GM10266 (cell line): ENCODE measurements around the gene AP1M2.

ENCODE experiments used
- DNase-seq: peaks from one replicate; pipeline ENCODE4 v3.0.0; 2012; ENCODE audit errors: extremely low spot score
- TF ChIP-seq, protein P1 (sequence below): IDR thresholded peaks from 2 replicates; pipeline ENCODE4 v1.5.1; 2012; ENCODE audit warnings: mild to moderate bottlenecking, low read depth; ENCODE audit not compliant: control insufficient read depth, insufficient read depth; ENCODE audit errors: missing control alignments

AP1M2 gene

DNA sequence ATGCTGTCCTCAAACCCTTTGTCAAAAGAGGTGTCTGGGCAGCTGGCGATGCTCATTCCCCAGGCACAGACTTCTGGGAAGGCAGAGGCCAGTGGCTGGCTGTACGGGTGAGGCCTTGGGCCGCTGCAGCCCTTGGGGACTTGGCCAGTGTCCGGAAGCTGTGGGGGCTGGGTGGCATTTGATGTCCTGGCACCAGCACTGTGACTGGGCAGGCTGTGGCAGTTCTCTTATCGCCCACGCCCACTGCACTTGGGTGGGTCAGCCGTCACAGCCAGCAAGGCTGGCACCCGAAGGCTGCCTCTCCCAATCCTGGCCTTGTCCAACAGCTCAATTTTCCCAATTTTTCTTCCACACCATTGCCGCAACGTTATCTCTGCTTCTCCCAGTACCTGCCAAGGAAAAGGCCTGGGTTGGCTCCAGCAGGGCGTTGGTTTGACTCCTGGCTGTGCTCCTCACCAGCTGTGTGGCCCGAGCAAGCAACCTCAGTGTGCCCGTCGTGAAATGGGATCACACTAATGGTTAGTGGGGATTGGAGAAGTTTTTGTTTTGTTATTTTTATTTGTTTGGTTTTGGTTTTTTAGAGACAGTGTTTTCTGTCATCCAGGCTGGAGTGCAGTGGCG, 25.5 kb upstream of the AP1M2 start:
- no peak for DNase-seq
- TF ChIP-seq, protein P1, sequence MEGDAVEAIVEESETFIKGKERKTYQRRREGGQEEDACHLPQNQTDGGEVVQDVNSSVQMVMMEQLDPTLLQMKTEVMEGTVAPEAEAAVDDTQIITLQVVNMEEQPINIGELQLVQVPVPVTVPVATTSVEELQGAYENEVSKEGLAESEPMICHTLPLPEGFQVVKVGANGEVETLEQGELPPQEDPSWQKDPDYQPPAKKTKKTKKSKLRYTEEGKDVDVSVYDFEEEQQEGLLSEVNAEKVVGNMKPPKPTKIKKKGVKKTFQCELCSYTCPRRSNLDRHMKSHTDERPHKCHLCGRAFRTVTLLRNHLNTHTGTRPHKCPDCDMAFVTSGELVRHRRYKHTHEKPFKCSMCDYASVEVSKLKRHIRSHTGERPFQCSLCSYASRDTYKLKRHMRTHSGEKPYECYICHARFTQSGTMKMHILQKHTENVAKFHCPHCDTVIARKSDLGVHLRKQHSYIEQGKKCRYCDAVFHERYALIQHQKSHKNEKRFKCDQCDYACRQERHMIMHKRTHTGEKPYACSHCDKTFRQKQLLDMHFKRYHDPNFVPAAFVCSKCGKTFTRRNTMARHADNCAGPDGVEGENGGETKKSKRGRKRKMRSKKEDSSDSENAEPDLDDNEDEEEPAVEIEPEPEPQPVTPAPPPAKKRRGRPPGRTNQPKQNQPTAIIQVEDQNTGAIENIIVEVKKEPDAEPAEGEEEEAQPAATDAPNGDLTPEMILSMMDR = no peak

DNA sequence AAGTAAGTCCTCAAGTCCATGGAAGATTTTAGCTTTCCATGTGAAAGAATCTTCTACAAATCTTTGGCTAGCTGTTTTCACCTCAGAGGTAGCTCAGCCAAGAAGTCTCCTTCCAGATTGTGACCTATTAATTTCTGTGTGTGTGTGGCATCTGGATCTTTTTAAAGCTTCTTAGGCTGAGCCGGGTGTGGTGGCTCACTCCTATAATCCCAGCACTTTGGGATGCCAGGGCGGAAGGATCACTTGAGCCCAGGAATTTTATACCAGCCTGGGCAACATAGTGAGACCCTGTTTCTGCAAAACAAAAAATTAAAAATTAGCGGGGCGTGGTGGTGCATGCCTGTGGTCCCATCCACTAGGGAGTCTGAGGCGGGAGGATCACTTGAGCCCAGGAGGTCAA, 24.8 kb upstream of the AP1M2 start:
- TF ChIP-seq, protein P1 = no peak
- DNase-seq = no peak

DNA sequence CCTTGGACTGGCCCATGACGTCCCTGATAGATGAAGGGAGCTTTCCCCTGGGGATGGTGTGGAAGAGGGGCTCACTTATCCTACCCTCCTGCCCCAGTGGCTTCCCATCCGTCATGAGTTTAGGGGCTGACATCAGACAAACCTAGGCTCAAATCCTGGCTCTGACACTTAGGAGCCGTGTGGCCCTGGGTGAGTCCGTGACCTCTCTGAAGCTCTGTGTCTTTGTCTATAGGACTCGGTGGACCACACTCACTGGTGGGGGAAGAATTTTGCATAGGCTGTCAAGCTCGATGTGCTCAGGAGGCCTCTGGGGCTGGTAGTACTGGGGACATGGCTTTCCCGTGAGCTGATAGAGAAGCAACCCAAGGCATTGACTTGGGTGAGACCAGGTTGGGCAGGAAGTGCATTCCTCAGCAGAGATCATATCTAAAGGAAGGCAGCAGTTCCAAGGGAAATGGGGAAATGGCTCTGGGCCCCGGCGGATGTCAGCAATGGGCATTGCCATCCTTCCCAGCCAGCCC, 17.4 kb upstream of the AP1M2 start:
- DNase-seq = peak; percentile 62
- TF ChIP-seq, protein P1 = no peak

DNA sequence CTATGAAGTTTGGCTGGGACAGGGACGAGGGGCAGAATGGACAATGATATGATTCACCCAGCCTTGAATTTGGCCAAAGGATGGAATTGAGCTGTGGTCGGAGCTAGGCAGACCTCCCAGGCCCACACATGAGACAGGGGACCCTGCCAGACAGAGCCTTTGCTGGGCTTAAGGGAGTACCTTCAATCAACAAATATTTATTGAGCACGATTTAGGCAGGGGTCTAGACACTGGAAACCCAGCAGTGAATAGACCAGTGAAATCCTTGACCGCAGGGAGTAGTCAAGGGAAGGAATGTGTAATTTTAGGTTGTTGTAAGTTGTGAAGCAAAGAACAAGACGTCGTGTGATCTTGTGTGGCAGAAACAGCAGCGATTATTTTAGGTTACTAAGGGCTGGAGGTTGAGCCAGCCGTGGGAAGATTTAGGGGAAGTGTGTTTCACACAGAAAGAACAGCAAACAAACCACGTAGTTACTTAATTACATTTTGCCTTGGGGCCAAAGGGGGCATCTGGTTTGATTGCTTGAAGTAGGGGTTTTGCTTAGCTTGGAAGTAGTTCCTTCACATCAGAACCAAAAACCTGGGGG, 16.9 kb upstream of the AP1M2 start:
- DNase-seq = peak; percentile 67
- TF ChIP-seq, protein P1 = no peak

DNA sequence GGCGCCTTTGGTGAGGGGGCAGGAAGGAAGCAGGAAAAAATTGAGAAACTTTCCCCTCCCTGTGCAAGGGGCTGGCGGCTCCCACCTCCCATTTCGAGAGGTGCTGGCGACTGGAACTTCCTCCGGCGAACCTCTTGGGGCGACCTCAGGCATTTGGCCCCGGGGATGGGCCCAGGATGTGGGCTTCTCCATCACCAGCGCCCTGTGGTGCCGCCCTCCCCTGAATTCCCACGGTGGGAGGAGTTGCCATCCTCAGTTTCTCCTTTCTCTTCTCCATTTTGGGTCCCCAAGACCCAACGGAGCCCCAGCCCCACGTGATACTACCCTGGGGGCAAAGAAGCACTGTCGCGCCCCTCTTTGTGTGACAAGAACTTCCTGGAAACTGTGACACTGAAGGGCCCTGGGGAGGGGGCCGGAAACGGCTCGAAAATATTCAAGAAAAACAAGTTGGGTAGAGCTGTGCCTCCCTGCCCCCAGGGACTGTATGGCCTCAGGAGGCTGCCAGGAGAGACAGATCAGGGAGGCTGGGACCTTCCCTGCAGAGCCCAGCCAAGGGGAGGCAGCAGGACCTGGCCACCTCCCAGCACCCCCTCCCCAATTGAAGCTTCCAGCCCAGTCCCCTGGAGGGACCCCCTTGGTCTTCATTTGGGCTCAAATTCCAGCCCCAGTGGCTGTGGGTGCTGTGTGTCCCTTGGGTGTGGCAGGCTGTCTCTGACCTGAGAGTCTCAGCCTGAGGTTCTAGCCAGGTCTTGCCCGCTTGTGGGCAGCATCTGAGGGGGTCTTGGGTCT, 16.2 kb upstream of the AP1M2 start:
- DNase-seq = peak; percentile 78
- TF ChIP-seq, protein P1 = no peak

DNA sequence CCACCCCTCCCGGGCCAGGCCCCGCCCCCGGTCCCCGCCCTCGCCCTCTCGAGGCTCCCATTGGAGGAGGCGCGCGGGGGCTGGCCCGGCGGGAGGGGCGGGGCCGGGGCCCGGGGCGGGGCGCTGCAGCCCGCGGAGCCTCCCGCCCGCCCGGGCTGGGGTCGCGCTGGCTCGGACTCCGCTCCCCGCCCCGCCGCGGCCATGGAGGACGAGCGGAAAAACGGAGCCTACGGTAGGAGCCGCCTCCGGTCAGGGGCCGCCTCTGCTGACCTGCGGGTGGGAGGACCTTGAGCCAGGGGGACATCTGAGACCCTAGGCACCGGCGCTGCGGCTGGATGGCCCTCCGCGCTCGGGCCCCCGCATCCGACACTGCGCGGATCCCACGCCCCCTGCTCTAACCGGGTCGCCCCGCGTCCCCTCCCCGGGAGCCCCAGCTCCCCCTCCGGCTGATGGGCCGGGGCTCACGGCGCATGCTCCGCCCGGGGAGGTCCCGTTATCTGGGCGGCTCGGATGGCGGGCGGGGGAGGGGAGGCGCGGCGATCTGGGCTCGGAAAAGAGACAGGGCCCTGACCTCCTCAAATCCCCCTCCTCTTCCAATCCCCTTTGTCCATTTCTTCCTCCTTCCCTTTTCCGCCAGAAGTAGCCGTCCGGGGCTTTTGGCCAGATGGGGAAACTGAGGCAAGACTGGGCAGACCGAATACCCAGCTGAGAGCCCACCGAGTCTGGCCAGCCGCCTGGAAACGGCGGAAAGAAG, 15.4 kb upstream of the AP1M2 start:
- peak; percentile 98 for DNase-seq
- TF ChIP-seq, protein P1 = no peak

DNA sequence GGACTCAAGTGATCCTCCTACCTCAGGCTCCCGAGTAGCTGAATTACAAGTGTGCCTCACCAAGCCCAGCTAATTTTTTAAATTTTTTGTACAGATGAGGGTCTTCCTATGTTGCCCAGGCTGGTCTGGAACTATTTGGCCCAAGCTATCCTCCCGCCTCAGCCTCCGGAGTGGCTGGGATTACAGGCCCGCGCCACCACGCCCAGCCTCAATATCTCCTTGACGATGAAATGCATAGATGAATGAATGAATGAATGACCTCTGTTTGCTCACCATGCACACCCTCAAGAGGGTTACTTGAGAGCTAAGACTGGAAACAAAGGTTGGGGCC, 14.9 kb upstream of the AP1M2 start:
- no peak for DNase-seq
- TF ChIP-seq, protein P1 = no peak
